IMR-90 (cell line): Measurements from ENCODE around the gene AVP. TPM values are rescaled to one million over a fixed set of nuclear protein-coding genes. Genes with fewer than 3 reads are reported as not detected.

Experiments
- ATAC-seq: fragments of 200-7000 bp; cut with Tn5 transposase; 2 replicates; pipeline ENCODE4 v1.9.1; 2020; ENCODE audit warnings: low read depth, mild to moderate bottlenecking, moderate library complexity
- BruUV-seq: library from RNA; stranded (reverse); fragments of 400-500 nt; replicated peaks from 2 replicates; lab custom pipeline; 2021; lab: Mats Ljungman, UMichigan
- CTCF ChIA-PET: fragments of 300-600 bp; formaldehyde crosslinking; extraction: SDS; loops from one replicate; lab custom pipeline; 2021; ENCODE audit warnings: antibody characterized with exemption; lab: Yijun Ruan, JAX
- POLR2A ChIA-PET: fragments of 300-600 bp; sonication (Branson Sonifier 250); formaldehyde crosslinking; loops from one replicate; lab custom pipeline; 2022; ENCODE audit warnings: antibody characterized with exemption; ENCODE audit not compliant: unreplicated experiment; lab: Charles Lee
- DNase-seq: peaks from one replicate; pipeline ENCODE4 v3.0.0; 2013
- H2AFZ ChIP-seq: replicated peaks from 2 replicates; pipeline ENCODE3; 2013; ENCODE audit warnings: low read length, mild to moderate bottlenecking; ENCODE audit not compliant: poor library complexity
- H2AK5ac ChIP-seq: 2 replicates; pipeline ENCODE4 v1.6.1; 2013; ENCODE audit warnings: low read depth, low read length, inconsistent platforms
- H2AK9ac ChIP-seq: replicated peaks from 2 replicates; pipeline ENCODE3; 2013; ENCODE audit warnings: mild to moderate bottlenecking, low read depth, low read length, moderate library complexity; ENCODE audit not compliant: poor library complexity
- H2BK120ac ChIP-seq: 2 replicates; pipeline ENCODE4 v1.6.1; 2013; ENCODE audit warnings: low read depth, low read length, inconsistent platforms
- H2BK15ac ChIP-seq: 3 replicates; pipeline ENCODE4 v1.6.1; 2013; ENCODE audit warnings: low read depth, low read length, inconsistent platforms
- H2BK20ac ChIP-seq: 2 replicates; pipeline ENCODE4 v1.6.1; 2013; ENCODE audit warnings: low read depth, mild to moderate bottlenecking, inconsistent platforms, low read length, moderate library complexity
- H2BK5ac ChIP-seq: 2 replicates; pipeline ENCODE4 v1.6.1; 2013; ENCODE audit warnings: mild to moderate bottlenecking, low read depth, low read length, inconsistent platforms; ENCODE audit not compliant: poor library complexity, severe bottlenecking
- H3K14ac ChIP-seq: replicated peaks from 2 replicates; pipeline ENCODE4 v1.6.1; 2013; ENCODE audit warnings: low read depth, low read length, inconsistent platforms
- H3K18ac ChIP-seq: 2 replicates; pipeline ENCODE4 v1.6.1; 2013; ENCODE audit warnings: low read depth, low read length, control low read depth
- H3K23ac ChIP-seq: 2 replicates; pipeline ENCODE4 v1.6.1; 2013; ENCODE audit warnings: low read depth, low read length, inconsistent platforms
- H3K27ac ChIP-seq: 2 replicates; pipeline ENCODE4 v1.5.1; 2013; ENCODE audit warnings: mild to moderate bottlenecking, control low read depth, low read length; ENCODE audit not compliant: insufficient read depth
- H3K27me3 ChIP-seq: 2 replicates; pipeline ENCODE4 v1.6.1; 2013; ENCODE audit warnings: low read length; ENCODE audit not compliant: control insufficient read depth, insufficient read depth
- H3K36me3 ChIP-seq: 2 replicates; pipeline ENCODE4 v1.6.1; 2013; ENCODE audit warnings: low read length, mixed read lengths; ENCODE audit not compliant: control insufficient read depth, insufficient read depth
- H3K4ac ChIP-seq: 2 replicates; pipeline ENCODE4 v1.6.1; 2013; ENCODE audit warnings: low read depth, low read length, inconsistent platforms
- H3K4me1 ChIP-seq: 2 replicates; pipeline ENCODE4 v1.6.1; 2013; ENCODE audit warnings: low read length, mixed read lengths; ENCODE audit not compliant: control insufficient read depth, insufficient read depth
- H3K4me2 ChIP-seq: 2 replicates; pipeline ENCODE4 v1.6.1; 2013; ENCODE audit warnings: low read depth, mild to moderate bottlenecking, control low read depth, low read length, moderate library complexity
- H3K4me3 ChIP-seq: 2 replicates; pipeline ENCODE4 v1.5.1; 2013; ENCODE audit warnings: low read depth, mild to moderate bottlenecking, control low read depth, low read length, moderate library complexity; ENCODE audit not compliant: insufficient read depth
- H3K56ac ChIP-seq: 2 replicates; pipeline ENCODE4 v1.6.1; 2013; ENCODE audit warnings: low read length, inconsistent platforms; ENCODE audit not compliant: insufficient read depth; ENCODE audit errors: extremely low read depth
- H3K79me1 ChIP-seq, 2 experiments: 2 replicates each; pipeline ENCODE4 v1.6.1; 2013; ENCODE audit warnings: low read length in 2 of 2, inconsistent platforms in 1 of 2, low read depth in 1 of 2
- H3K9ac ChIP-seq: 2 replicates; pipeline ENCODE4 v1.6.1; 2013; ENCODE audit warnings: low read depth, low read length, control low read depth
- H3K9me1 ChIP-seq: 2 replicates; pipeline ENCODE4 v1.6.1; 2013; ENCODE audit warnings: low read length, inconsistent platforms; ENCODE audit not compliant: insufficient read depth
- H3K9me3 ChIP-seq: 2 replicates; pipeline ENCODE4 v1.6.1; 2013; ENCODE audit warnings: low read length; ENCODE audit not compliant: control insufficient read depth, insufficient read depth
- H4K20me1 ChIP-seq: 2 replicates; pipeline ENCODE4 v1.6.1; 2013; ENCODE audit warnings: low read length, inconsistent platforms; ENCODE audit not compliant: insufficient read depth
- H4K5ac ChIP-seq: 2 replicates; pipeline ENCODE4 v1.6.1; 2013; ENCODE audit warnings: mild to moderate bottlenecking, low read depth, low read length, control low read depth
- H4K8ac ChIP-seq, 2 experiments: 2 replicates each; pipeline ENCODE4 v1.6.1; 2013; ENCODE audit warnings: low read depth in 2 of 2, low read length in 2 of 2, control low read depth in 1 of 2, inconsistent platforms in 1 of 2
- H4K91ac ChIP-seq: 2 replicates; pipeline ENCODE4 v1.6.1; 2013; ENCODE audit warnings: low read depth, low read length, inconsistent platforms; ENCODE audit not compliant: insufficient read depth
- CHD1 ChIP-seq: IDR thresholded peaks from 2 replicates; pipeline ENCODE4 v1.6.1; 2012; ENCODE audit warnings: low read depth, low read length, improper control_type of control experiment
- WGBS, 2 experiments: methylation state at CpG; one replicate each; pipeline versions ENCODE4 v1.1.5 to v1.1.7; 2013; ENCODE audit warnings: missing lambda C conversion rate in 2 of 2; ENCODE audit not compliant: insufficient read length in 1 of 2; ENCODE audit errors: extremely low coverage in 2 of 2; 5-methylcytosine and 5-hydroxymethylcytosine counted together
- dilution Hi-C: fragments of 300-500 bp; cut with HindIII; formaldehyde crosslinking; loops from one replicate; pipeline ENCODE4 v1.14.3; 2018; ENCODE audit warnings: low sequenced_read_pairs; ENCODE audit not compliant: unreplicated experiment
- in situ Hi-C: fragments of 300-500 bp; cut with MboI; formaldehyde crosslinking; loops from 3 replicates; pipeline ENCODE4 v1.14.3; 2019; ENCODE audit warnings: low sequenced_read_pairs, inconsistent platforms, mixed read lengths
- intact Hi-C: fragments of 100-400 bp; cut with micrococcal nuclease; formaldehyde crosslinking; loops from 2 replicates; pipeline ENCODE4 v1.10.0; 2022
- polyA plus RNA-seq, 3 experiments: library from polyadenylated mRNA; depleted of rRNA; stranded (reverse); fragments of >200 nt; gene quantifications; 2 replicates each; pipeline ENCODE4 v1.2.3, GENCODE V29; 2012; ENCODE audit warnings: low replicate concordance in 1 of 3
- total RNA-seq: library from RNA; depleted of rRNA; stranded (reverse); fragments of >200 nt; gene quantifications from 2 replicates; pipeline ENCODE4 v1.2.3, GENCODE V29; 2012

AVP gene
- total and polyA plus RNA-seq, 2 of the 4 experiments (the other 2 are of a cell fraction), result not detected

DNA sequence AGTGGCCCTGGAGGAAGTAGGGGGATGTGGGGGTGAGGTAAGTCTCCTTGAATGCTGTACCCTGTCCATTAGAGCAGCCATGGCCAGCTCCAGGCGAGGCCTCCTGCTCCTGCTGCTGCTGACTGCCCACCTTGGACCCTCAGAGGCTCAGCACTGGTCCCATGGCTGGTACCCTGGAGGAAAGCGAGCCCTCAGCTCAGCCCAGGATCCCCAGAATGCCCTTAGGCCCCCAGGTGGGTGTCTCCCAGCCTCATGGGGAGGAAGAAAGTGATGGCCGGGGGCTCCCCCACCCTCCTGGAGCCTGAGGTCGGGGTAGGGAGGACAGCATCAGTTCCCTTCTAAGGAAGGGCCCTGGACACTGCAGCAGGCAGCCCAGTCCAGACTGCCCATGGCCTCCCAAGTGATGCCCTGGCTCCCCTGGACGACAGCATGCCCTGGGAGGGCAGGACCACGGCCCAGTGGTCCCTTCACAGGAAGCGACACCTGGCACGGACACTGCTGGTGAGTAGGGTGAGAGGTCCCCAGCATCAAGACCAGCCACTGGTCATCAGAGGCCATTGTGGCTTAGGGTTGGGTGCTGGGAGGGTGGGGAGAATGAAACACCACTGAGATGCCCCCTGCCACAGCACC lies 40.1 kb downstream of the AVP start:
- ChIA-PET POLR2A (no interaction called here), CTCF (no interaction called here)
- Histone ChIP-seq H3K9me3 (no peaks in the 10 kb centered on the region), H3K4me1 (peaks cover 13% of the 10 kb centered on the region), H4K8ac (peak overlapping the region; percentile 31 to 91; a peak in 2 of 4 replicates), H3K23ac (no peak overlapping the region), H3K56ac (no peak overlapping the region), H3K18ac (no peak overlapping the region), H2AFZ (no peak overlapping the region), H2BK120ac (no peak overlapping the region), H3K14ac (no peak overlapping the region), H2BK15ac (no peak overlapping the region), H2BK20ac (no peak overlapping the region), H3K9ac (no peak overlapping the region), H3K9me1 (peaks cover 24% of the 10 kb centered on the region), H3K36me3 (peaks cover 27% of the 10 kb centered on the region), H3K4me3 (no peak overlapping the region), H3K4me2 (no peak overlapping the region), H2AK5ac (no peak overlapping the region), H2BK5ac (peak overlapping the region; percentile 97), H3K27me3 (no peaks in the 10 kb centered on the region), H4K91ac (no peak overlapping the region; the same call in 1 of the 2 replicates), H3K27ac (no peak overlapping the region), H3K4ac (peak overlapping the region; percentile 92), H4K5ac (no peak overlapping the region), H4K20me1 (peaks cover 8% of the 10 kb centered on the region), H2AK9ac (peak overlapping the region; percentile 95), H3K79me1 (peaks cover 10 to 22% of the 10 kb centered on the region in 2 experiments)
- WGBS, 2 experiments, result 100% methylated on average over 1 of the region's 8 CpGs; no CpG with 5 or more reads in 1 of the 2 experiments
- in situ Hi-C loops (no loop called here), dilution Hi-C loops (no loop called here), intact Hi-C loops (no loop called here)
- no peak for TF ChIP-seq CHD1
- DNase-seq, result no peak
- ATAC-seq, result no peak
- BruUV-seq, result no TSS peak
